GM13976 (cell line): ENCODE data around the gene RTN4IP1.

ENCODE experiments used
- DNase-seq: peaks from one replicate; pipeline ENCODE4 v3.0.0; 2012; ENCODE audit warnings: low spot score
- CTCF ChIP-seq: IDR thresholded peaks from 2 replicates; pipeline ENCODE4 v1.5.1; 2012; ENCODE audit warnings: borderline replicate concordance, mild to moderate bottlenecking; ENCODE audit not compliant: insufficient read depth; ENCODE audit errors: extremely low read depth, missing control alignments, control extremely low read depth
- in situ Hi-C: fragments of 300-500 bp; cut with MboI; formaldehyde crosslinking; loops from one replicate; pipeline ENCODE4 v1.12.0; 2022; ENCODE audit warnings: low sequenced_read_pairs, mixed read lengths, inconsistent platforms; ENCODE audit not compliant: unreplicated experiment

The RTN4IP1 gene

GRCh38 chr6:106547601-106548453 lies 81.5 kb downstream of the RTN4IP1 start:
- no peak for TF ChIP-seq CTCF
- no peak for DNase-seq
- in situ Hi-C loops, result no loop called here

DNA sequence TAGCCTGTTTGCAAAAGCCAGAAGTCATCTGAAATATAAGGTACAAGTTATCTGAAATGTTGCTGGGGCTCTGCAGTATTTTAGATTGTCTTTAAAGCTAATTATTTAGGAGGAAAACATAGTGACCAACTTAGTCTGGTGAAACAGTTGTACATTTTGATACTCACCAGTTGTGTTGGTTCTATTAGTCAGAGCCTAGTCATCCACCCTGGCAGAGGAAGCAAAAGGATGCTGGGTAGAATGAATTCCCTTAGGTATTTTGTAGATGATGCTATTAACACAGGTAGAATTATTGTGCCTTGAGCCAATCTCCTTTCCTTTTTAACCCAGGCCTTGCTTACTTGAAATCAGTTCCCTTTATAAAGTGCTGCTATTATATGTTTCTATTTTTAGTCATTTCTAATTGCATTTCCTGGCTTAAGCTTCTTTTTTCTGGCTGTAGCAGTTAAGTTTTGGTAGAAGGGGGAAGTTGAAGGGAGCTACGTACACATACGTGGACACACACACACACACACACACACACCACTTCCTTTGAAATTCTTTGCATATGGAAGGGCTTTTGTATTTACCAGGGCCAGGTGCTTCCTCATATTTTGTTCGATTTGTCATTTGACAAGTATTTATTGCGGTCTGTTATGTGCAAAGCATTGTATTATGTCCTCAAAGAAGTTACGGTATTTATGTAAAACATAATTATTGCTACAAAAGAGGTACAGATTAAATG lies 82.4 kb downstream of the RTN4IP1 start:
- no peak for DNase-seq
- no peak for TF ChIP-seq CTCF
- in situ Hi-C loops, result no loop called here

DNA sequence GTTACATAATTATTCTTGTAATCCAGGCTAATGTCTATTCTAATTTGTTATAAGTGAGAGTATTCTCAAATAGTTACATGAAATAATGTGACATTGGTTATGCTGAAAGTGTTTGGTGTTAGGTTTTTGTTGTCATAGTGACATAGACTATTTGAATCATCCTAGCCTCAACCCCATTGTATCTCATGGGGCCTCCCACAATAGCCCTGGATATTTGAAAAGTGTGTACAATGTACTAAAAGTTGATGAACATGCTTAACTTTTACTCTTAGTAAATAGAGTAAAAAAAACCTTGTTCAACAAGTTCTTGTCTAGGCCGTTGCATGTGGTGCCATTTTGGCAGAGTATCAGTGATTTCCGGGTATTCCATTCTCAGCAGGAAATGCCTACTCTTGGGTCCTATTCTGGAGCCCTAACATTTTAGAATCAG lies 83.0 kb downstream of the RTN4IP1 start:
- in situ Hi-C loops, result no loop called here
- no peak for TF ChIP-seq CTCF
- no peak for DNase-seq

DNA sequence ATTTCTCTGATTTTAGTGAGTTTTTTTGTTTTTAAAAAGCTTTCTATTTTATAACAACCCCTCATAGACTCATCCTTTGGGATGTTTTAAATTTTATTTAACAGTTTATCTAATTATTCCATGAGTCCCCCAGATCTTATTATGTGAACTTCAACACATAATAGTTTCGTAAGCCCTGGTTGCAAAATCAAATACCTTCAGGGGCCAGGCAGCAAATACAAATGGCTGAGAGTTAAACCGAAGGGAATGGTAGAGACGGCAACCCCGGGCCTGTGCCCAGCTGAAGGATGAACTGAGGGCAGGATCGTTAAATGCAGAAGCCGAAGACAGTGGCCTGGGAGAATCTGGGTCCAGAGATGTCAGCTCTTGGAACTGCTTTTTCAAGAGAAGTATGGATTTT lies 88.4 kb downstream of the RTN4IP1 start:
- DNase-seq, result no peak
- no peak for TF ChIP-seq CTCF
- in situ Hi-C loops, result no loop called here

DNA sequence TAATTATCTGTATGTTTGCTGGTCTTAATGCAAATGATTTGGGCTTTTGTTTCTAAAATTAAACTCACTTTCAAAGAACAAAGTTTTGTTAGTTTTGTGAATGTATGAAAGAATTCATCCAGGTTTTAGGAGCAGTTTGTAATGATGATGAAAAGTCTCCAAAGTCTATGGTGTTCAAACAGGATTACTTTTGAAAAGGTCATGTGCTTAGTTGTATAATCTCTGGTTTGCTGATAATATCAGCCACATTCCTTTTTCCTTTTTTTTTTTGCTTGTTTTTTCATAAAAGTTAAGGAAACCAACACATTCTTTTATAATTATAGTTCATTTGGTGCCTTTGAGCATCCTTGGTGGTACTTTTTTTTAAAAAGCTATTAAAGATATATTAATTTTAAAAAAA lies 88.9 kb downstream of the RTN4IP1 start:
- no peak for TF ChIP-seq CTCF
- in situ Hi-C loops, result no loop called here
- DNase-seq, result no peak

DNA sequence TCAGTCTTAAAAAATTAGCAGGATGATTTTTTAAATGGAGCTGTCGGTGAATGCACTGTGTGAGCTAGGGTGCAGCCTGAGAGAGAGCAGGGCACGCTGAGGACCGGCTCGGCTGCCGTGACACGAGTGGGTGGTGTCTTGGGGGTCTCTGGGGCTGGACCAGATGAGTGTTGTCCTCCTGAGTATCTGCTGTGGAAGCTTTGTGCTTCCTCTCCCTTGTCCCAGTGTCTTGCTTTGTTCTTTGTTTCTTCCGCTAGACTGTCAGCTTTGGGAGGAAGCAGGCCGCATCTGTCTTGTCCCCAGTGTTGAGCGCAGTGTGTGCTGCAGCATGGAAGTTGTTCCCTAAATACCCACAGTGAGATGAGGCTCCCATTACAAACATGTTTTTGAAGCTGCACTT lies 89.4 kb downstream of the RTN4IP1 start:
- in situ Hi-C loops, result no loop called here
- no peak for TF ChIP-seq CTCF
- DNase-seq, result no peak

DNA sequence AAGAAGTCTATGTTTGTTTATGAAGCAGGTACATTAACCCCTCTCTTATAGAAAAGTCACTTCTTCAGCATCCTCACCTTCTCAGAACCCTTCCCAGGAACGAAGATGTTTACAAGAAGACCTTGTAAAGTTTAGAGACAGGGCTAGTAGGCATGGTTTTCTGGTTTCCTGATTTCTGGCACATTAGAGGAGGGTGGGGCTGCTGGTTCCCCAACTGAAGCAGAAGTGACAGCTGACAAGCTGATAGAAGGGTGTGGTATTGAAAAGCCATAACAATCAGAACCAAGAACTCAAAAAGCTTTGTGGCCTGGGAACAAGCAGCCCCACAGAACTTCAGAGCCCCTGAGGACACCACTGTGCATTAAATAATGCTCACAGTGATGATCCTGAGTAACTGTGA lies 91.2 kb downstream of the RTN4IP1 start:
- in situ Hi-C loops, result no loop called here
- no peak for TF ChIP-seq CTCF
- DNase-seq, result no peak
